NCI-H1417 treated with DMSO at 0.1 percent for 48 hours (cell line): ENCODE data around the gene KCNQ1.

ENCODE experiments used
- DNase-seq: peaks from one replicate; lab custom pipeline; 2025; lab: John Stamatoyannopoulos, UW

The KCNQ1 gene

DNA sequence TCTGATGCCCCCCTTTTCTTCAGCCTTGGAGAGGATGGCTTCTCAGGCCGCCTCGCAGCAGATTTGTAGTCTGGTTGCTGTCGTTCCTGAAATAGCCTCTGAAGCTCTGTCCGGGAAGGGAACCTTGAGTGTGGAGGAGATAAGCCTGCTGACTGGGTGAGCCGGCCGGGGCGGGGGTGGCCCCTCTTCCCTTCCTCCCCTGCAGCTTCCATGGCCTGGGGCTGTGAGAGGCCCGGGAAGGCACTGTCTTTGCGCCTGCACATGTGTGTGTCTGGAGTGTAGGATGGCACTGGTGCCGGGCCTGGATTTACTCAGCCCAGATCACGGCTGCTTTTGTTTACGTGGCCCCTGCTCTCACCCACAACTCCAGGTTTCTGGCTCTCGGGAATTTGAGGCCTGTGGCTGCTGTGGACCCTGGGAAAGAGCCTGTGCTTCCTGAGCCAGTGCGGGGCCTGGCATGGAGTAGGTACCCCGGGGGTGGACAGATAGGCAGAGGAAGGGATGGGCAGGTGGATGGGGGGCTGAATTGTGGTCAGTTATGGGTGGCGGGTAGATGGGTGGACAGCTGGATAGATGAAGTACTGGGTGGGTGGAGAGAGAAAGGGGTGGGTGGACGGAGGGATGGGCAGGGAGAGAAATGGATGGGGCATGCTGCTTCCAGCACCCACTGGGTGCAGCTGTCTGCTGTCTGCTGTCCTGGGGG lies 16.6 kb downstream of the KCNQ1 start:
- DNase-seq: no peak

GRCh38 chr11:2461956-2462542 lies 17.2 kb downstream of the KCNQ1 start:
- DNase-seq: no peak

DNA sequence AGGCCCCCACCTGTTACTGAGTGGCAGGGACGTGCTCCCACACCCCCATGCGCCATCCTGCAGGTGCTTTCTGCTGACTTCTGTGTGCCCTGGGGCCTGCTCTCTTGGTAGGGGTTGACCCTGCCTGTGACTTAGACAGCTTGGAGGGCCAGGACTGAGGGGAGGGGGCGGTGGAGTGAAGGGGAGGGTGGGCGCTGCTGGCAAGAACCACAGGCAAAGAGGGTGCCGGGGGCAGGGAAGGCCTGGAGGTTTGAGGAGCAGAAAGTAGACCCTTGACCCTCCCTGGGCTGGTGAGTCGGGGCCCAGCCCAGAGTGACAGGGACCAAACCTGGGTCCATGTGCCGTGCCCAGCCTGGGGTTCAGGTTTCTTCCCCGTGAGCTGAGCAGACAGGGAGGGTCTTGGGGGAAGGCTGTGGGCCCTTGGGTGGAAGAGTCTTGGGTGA lies 17.8 kb downstream of the KCNQ1 start:
- no peak for DNase-seq

DNA sequence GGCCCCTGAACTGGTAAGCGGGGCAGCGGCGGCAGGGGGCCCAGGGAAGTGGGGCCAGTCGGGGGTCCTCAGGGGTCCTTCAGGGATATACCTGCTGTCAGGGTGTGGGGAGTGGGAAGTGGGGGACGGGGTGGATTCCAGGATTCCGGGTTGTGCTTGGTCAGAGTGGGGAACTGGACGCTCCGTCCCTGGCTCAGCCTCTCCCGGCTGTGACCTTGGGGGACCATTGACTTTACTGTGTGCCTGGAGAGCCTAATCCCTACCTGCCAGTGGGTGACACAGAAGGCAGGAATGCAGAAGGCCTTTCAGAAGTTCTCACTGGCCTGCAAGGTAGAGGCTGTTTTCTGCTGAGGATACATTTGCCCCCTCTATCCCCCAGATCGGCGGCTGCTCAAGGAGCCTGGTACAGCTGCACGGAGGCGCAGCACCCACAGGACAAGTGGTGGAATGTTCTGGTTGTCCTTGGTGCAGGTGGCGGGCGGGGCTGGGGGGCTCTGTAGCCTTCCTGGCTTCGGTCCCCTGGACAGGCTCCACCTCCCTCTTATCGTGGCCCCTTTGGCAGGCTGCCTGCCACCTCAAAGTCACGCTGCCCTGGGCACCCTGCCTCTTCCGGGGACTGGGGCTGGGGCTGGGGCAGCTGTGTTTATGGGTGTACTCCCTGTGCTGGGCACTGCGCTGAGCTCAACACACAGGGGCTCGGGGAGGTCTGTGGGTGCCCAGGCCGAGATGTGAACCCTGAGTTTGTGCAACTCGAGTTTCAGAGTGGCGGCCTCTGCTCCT lies 18.4 kb downstream of the KCNQ1 start:
- no peak for DNase-seq

DNA sequence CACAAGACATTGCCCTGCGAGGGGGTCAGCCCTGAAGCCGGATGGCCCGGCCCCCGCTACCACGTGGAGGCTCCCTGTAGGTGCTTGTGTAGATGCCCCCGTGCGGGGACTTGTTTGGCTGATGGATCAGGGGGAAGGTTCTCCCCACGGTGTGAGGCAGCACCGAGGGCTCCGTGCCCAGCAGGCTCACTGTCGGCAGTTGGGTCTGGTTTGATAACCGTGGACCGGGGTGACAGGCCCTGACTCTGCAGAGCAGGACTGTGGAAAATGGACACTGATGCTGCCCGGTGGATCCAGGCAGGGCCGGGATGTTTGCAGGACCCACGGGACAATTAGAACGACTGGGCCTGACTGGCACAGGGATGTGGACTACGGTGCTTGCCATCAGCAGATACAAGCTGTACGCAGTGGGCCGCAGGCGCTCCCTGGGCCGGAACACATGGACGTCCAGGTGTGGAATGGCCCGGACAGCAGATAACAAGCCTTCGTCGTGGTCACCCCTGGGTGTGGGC lies 19.0 kb downstream of the KCNQ1 start:
- DNase-seq: no peak

GRCh38 chr11:2464451-2465165 lies 19.8 kb downstream of the KCNQ1 start:
- no peak for DNase-seq

- no peak for DNase-seq
These were observed 20.6 kb downstream of the KCNQ1 start for GRCh38 chr11:2465202-2466068.

DNA sequence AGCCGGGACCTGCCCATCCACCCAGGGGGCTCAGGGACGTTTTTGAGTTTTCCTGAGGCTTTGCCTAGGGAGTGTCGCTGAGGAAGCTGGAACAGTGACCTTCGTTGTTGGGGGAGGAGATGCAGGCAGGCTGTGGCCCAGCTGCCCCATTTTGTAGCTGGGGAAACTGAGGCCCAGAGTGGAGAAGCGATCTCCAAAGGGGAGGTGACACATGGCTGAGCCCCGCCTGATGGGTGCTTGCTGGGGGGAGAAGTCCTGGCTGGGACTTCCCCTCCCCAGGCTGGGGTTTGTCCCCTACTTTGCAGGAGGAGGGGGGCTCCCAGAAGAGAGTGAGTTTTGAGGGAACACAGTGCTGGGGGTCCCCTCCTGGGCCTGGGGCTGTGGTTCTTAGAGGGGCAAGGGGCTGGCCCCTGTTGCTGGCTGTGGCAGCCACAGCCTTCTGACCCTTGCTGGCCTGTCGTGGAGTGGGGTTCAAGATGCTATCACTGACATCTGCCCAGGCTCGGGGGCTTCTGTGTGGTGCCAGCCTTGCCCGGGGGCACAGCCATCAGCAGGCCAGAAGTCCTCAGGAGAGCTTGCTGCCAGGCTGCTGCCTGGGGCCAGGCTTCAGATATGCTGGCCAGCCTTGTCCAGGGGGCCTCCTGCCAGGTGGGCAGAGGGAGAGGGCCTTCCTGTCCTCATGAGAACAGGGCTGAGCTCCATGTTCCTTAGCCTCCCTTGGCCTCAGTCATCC lies 21.4 kb downstream of the KCNQ1 start:
- DNase-seq: no peak

DNA sequence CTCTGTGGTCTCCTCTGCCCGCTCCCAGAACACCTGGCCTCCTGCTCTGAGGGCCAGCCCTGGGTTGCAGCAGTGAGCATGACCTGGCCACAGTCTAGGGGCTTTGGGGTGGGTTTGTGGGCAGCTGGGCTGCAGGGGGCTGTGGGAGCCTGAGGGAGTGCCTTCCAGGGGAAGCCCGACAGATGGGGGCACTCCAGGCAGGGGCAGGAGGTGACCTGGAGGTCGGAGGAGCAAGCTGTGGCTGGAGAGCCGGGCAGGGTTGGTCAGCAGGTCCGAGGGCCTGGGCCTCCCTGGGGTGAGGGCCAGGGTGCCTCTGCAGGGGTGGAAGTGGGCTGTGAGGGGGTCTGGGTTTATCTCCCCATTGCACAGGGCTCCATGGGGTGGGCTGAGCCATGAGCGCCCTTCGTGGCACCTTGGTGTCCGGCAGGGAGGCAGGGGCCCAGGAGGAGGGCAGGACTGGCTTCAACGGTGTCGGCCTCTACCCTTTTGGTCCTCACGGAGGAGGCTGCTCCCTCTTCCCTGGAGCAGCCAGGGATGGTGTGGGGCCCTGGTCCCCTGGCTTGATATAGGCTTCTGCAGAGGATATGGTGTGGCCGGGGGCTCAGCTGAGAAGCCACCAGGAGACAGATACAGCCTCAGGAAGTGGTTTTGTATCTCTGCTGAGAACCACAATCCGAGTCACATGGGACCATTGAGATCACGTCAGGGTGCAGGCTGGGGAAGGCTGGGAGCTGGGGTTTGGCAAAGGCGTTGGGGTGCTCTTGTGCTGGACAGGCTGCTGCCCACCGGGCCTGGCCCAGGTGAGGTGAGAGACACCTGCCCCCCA lies 22.3 kb downstream of the KCNQ1 start:
- no peak for DNase-seq

DNA sequence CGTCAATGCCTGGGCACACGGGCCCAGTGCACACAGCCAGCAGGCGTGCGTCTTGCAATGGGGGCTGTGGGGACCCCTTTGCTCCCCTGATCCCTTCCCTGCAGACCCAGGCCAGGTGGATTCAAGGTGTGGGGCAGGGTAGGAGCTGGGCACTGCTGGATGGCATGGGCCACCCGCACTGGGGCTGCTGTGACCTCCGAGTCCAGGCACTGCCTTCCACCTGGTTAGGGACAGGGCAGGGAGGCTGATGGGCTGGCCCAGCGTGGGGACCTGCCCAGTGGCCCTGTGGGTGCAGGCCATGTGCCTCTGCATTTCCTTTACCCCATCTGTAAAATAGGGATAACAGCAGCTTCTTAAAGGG lies 22.9 kb downstream of the KCNQ1 start:
- DNase-seq: no peak

- DNase-seq: no peak
These were observed 23.8 kb downstream of the KCNQ1 start for GRCh38 chr11:2468363-2469235.

DNA sequence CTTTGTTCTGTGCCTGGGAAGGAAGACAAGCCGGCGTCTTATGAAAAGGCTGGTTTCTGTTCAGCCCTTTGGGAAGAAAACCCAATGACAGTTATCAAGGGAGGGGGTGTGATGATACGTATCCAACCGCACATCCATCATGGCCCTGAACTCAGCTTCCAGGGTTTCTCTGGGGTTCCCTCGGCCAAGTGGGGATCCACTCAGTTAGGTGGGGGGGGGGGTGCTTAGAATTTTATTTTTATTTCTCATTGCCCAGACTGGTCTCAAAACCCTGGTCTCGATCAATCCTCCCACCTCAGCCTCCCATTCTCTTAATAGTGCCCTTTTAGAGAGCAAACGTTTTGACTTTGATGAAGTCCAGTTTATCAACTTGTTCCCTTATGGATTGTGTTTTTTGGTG lies 25.7 kb downstream of the KCNQ1 start:
- DNase-seq: no peak

DNA sequence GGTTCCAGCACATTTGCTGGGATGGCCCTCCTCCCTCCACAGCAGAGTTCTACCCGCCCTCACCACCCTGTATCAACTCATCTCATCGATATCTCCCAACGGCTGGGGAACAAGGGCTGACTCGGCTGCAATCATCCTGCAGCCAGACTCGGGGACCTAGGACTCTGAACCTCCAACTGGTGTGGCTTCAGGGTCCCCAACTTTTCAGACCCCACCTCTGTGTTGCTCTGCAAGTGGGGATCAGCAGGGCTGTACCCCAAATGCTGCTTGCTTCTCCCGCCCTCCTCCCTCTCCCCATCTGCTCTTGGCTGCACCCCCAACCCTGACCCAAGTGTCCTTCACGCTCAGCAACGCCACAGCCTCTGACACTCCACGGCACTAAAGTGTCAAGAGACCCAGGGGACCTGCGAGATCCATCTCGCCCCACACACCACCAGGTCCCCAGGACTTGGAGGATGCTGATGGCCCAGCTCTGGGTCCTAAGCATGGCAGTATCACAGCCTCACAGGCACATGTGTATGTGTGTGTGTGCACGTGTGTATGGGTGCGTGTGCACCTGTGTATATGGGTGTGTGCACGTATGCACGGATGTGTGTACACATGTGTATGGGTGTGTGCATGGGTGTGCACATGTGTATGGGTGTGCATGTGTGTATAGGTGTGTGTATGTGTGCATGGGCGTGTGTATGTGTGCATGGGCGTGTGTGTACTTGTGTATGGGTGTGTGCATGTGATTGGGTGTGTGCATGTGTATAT lies 26.4 kb downstream of the KCNQ1 start:
- no peak for DNase-seq

DNA sequence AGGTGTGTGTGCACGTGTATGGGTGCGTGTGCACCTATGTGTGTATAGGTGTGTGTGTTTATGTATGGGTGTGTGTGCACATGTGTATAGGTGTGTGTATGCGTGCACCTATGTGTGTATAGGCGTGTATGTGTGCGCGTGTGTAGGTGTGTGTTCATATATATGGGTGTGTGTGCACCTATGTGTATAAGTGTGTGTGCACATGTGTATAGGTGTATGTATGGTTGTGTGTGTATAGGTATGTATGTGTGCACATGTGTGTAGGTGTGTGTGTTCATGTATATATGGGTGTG lies 26.9 kb downstream of the KCNQ1 start:
- no peak for DNase-seq

DNA sequence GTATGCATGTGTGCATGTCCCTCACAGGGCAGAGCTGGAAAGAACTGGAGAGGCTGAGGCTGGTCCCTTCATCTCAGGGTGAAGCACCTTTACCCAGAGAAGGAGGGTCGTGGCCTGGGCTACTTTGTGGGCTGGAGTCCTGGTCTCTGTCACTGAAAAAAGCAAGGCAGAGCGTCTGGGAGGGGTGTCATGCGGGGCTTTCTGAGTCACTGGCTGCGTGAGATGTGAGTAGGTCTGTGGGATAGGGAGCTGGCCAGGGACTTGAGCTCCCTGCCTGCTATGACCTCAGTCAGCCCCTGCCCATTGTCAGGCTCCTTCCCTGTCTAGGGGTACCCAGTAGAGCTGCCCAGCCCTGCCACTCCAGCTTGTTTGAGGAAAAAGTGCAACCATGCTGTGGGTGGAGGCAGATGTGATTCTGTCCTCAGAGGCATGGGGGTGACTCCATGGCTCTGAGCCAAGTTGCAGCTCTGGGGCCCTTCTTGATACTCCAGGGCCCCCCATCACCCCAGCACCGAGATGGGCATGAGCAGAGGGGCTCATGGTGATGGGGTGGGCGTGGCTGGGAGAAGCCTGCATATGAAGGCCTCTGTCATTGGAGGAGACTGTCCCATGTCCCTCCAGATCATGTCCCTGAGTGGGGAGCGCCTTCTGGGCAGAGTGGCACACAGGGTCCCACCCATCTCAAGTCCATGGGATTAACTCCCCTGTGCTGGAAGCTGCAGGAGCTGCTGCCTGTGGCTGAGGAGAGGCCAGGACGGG lies 27.8 kb downstream of the KCNQ1 start:
- DNase-seq: no peak

DNA sequence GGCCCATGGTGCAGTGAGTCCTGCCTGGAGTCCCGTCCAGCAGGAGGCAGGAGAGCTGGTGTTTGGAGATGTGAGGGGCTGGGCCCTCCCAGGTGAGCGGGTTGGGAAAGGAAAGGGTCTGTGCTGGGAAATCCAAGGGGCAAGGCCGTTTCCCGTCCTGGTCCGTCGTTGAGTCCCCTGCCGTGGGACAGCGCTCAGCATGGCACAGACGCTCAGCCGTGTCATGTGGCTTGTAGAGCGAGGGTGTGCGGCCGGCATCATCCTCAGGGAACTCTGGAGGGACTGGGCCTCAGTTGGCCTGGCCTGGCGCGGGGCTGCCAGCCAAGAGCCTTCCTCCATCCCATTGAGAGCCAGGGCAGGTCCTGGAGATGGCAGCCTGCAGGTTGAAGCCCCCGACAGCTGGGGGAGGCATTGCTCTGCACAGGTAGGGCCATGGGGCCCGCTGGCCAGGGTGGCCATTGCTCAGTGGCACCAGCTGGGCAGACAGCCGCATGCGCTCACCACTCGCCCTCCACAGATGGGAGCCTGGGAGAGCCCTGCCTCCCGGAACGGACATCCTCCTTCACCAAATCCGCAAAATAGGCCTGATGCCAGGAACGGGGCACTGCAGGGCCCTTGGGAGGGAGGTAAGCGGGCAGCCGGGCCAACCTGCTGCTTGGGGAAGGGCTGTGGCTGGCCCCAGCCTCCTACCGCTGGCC lies 28.7 kb downstream of the KCNQ1 start:
- DNase-seq: no peak
